ENCODE data around the gene WNK1. TPM values are rescaled to one million over a fixed set of nuclear protein-coding genes. Genes with fewer than 3 reads are reported as not detected.

The WNK1 gene
- total RNA-seq, 2 donors from 2014 or later = 150 to 252 TPM

DNA sequence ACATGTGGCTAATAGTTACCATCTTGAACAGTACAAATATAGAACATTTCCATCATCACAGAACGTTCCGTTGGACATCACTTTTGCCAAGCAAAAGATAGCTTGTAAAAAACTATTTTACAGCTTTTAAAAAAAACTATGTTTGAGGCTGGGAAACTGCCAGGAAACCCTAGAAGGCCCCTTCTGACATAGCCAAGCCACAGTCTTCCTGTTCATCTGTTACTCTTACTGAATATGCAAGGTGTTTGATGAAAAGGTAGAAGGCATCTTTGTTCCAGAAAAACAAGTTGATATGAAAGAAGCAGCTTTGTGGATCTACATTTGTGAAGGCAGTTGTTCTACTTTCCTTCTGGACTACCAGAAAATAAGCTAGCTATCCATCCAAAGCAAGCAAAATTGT is 23.6 kb upstream of the WNK1 start:
- ATAC-seq (replicated peaks) = peak; percentile 37
- Mint-ChIP-seq H3K4me1 (peaks cover 21% of the 10 kb centered on the region), H3K9me3 (peaks cover 8% of the 10 kb centered on the region), H3K4me3 (no peak overlapping the region), H3K27ac (no peak overlapping the region), H3K36me3 (ENCODE audit: low read depth) (no peaks in the 10 kb centered on the region), H3K27me3 (no peaks in the 10 kb centered on the region)

DNA sequence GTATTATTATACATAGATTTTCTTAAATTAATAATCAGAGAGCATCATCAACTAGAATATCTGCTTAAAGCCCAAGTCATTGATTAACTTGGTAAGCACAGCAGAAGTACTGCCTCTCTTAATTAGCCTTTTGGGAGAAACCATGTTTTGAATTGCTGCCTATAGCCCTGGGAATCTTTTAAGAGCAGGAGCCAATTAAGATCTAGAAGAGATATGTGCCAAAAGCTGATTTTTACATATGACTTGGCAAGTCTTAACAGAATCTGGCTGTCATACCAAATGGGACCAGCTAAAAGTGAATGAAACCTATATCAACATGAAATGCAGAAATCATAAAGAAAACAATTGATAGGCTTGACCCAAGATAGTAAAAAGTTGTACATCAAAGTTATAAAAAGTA is 23.2 kb upstream of the WNK1 start:
- no peak for ATAC-seq (replicated peaks)
- Mint-ChIP-seq H3K9me3 (peaks cover 8% of the 10 kb centered on the region), H3K27me3 (no peaks in the 10 kb centered on the region), H3K4me1 (peaks cover 17% of the 10 kb centered on the region), H3K36me3 (ENCODE audit: low read depth) (no peaks in the 10 kb centered on the region), H3K4me3 (no peak overlapping the region), H3K27ac (peak overlapping the region; percentile 58)

DNA sequence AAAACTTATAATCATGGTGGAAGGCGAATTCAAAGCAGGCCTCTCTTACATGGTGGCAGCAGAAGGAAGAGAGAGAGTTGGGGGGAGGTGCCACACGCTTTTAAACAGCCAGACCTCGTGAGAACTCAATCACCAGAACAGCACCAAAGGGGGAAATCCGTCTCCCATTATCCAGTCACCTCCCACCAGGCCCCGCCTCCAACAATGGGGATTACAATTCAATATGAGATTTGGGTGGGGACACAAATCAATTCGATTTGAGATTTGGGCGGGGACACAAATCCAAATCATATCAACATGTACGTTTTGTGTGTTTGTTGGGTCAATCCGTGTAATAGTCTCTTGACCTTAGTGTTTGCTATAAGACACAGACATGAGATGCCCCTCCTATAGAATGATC is 21.8 kb upstream of the WNK1 start:
- Mint-ChIP-seq H3K4me3 (no peak overlapping the region), H3K4me1 (peaks cover 12% of the 10 kb centered on the region), H3K27me3 (no peaks in the 10 kb centered on the region), H3K27ac (no peak overlapping the region), H3K36me3 (ENCODE audit: low read depth) (no peaks in the 10 kb centered on the region), H3K9me3 (peaks cover 8% of the 10 kb centered on the region)
- no peak for ATAC-seq (replicated peaks)

DNA sequence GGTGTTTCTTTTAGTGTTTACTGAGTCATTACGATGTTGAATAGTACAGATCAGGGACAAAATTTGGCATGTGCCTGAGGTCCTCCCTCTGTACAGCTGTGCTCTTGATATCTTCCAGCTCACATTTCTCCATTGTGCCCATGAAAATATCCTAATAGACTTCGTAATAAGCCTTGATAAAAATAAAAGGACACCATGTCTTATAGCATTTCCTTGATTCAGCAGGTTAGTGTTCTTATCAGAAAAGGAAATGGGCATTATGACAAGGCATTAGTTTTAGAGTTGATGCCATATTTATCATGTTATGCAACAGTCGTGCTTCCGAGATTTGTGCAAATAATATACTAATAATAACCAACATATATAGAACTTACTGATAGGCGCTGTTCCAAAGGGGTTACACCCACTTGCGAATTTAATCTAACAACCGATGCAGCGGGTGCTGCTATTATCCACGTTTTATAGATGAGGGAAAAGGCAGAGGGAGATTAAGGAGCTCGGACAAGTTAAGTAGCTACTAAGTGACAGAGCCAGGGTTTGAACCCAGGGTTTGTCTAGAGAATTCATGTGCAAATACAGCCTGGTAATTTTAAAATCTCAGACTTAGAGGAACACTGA is 15.1 kb upstream of the WNK1 start:
- no peaks in the 10 kb centered on the region for H3K27me3 Mint-ChIP-seq
- no peaks in the 10 kb centered on the region for H3K36me3 Mint-ChIP-seq (ENCODE audit: low read depth)
- H3K9me3 Mint-ChIP-seq = no peaks in the 10 kb centered on the region
- H3K27ac Mint-ChIP-seq = no peak overlapping the region
- H3K4me1 Mint-ChIP-seq = no peaks in the 10 kb centered on the region
- no peak for ATAC-seq (replicated peaks)
- H3K4me3 Mint-ChIP-seq = no peak overlapping the region

- Mint-ChIP-seq H3K9me3 (no peaks in the 10 kb centered on the region), H3K4me1 (peaks cover 7% of the 10 kb centered on the region), H3K27me3 (no peaks in the 10 kb centered on the region), H3K36me3 (ENCODE audit: low read depth) (peaks cover 6% of the 10 kb centered on the region), H3K4me3 (no peak overlapping the region), H3K27ac (no peak overlapping the region)
- ATAC-seq (replicated peaks) = no peak
Measured at GRCh38 chr12:738712-739111, 13.7 kb upstream of the WNK1 start.

GRCh38 chr12:739349-739748 is 13.0 kb upstream of the WNK1 start:
- peaks cover 6% of the 10 kb centered on the region for H3K36me3 Mint-ChIP-seq (ENCODE audit: low read depth)
- no peak overlapping the region for H3K4me3 Mint-ChIP-seq
- no peak for ATAC-seq (replicated peaks)
- no peak overlapping the region for H3K27ac Mint-ChIP-seq
- peaks cover 13% of the 10 kb centered on the region for H3K4me1 Mint-ChIP-seq
- H3K27me3 Mint-ChIP-seq = no peaks in the 10 kb centered on the region
- no peaks in the 10 kb centered on the region for H3K9me3 Mint-ChIP-seq

GRCh38 chr12:740921-741320 is 11.5 kb upstream of the WNK1 start:
- H3K9me3 Mint-ChIP-seq = no peaks in the 10 kb centered on the region
- H3K27me3 Mint-ChIP-seq = no peaks in the 10 kb centered on the region
- peaks cover 13% of the 10 kb centered on the region for H3K4me1 Mint-ChIP-seq
- no peak overlapping the region for H3K27ac Mint-ChIP-seq
- peaks cover 6% of the 10 kb centered on the region for H3K36me3 Mint-ChIP-seq (ENCODE audit: low read depth)
- H3K4me3 Mint-ChIP-seq = no peak overlapping the region
- no peak for ATAC-seq (replicated peaks)

- Mint-ChIP-seq H3K36me3 (ENCODE audit: low read depth) (peaks cover 16% of the 10 kb centered on the region), H3K9me3 (no peaks in the 10 kb centered on the region), H3K27ac (no peak overlapping the region), H3K27me3 (no peaks in the 10 kb centered on the region), H3K4me1 (peaks cover 8% of the 10 kb centered on the region), H3K4me3 (no peak overlapping the region)
- ATAC-seq (replicated peaks) = no peak
Measured at GRCh38 chr12:749751-750270, 2.6 kb upstream of the WNK1 start.

GRCh38 chr12:750366-751191 is 1.8 kb upstream of the WNK1 start:
- no peak overlapping the region for H3K4me3 Mint-ChIP-seq
- peaks cover 8% of the 10 kb centered on the region for H3K4me1 Mint-ChIP-seq
- H3K9me3 Mint-ChIP-seq = no peaks in the 10 kb centered on the region
- no peaks in the 10 kb centered on the region for H3K27me3 Mint-ChIP-seq
- ATAC-seq (replicated peaks) = no peak
- H3K36me3 Mint-ChIP-seq (ENCODE audit: low read depth) = peaks cover 24% of the 10 kb centered on the region
- H3K27ac Mint-ChIP-seq = no peak overlapping the region

- no peak overlapping the region for H3K27ac Mint-ChIP-seq
- peaks cover 10% of the 10 kb centered on the region for H3K4me1 Mint-ChIP-seq
- ATAC-seq (replicated peaks) = peak; percentile 57
- H3K4me3 Mint-ChIP-seq = no peak overlapping the region
- no peaks in the 10 kb centered on the region for H3K27me3 Mint-ChIP-seq
- no peaks in the 10 kb centered on the region for H3K9me3 Mint-ChIP-seq
- peaks cover 32% of the 10 kb centered on the region for H3K36me3 Mint-ChIP-seq (ENCODE audit: low read depth)
Measured at GRCh38 chr12:751192-751998, 984 bp upstream of the WNK1 start.

GRCh38 chr12:752695-753610 is 574 bp downstream of the WNK1 start:
- Mint-ChIP-seq H3K27me3 (no peaks in the 10 kb centered on the region), H3K36me3 (ENCODE audit: low read depth) (peaks cover 38% of the 10 kb centered on the region), H3K27ac (peak overlapping the region; percentile 93), H3K4me1 (peaks cover 16% of the 10 kb centered on the region), H3K9me3 (no peaks in the 10 kb centered on the region), H3K4me3 (peak overlapping the region; percentile 96)
- ATAC-seq (replicated peaks) = peak; percentile 23

GRCh38 chr12:753611-754472 is 1.5 kb downstream of the WNK1 start:
- H3K9me3 Mint-ChIP-seq = no peaks in the 10 kb centered on the region
- H3K4me1 Mint-ChIP-seq = peaks cover 16% of the 10 kb centered on the region
- peaks cover 43% of the 10 kb centered on the region for H3K36me3 Mint-ChIP-seq (ENCODE audit: low read depth)
- peak; percentile 9 for ATAC-seq (replicated peaks)
- no peaks in the 10 kb centered on the region for H3K27me3 Mint-ChIP-seq
- H3K4me3 Mint-ChIP-seq = peak overlapping the region; percentile 96
- H3K27ac Mint-ChIP-seq = peak overlapping the region; percentile 93

GRCh38 chr12:754473-754820 is 2.1 kb downstream of the WNK1 start:
- Mint-ChIP-seq H3K27me3 (no peaks in the 10 kb centered on the region), H3K36me3 (ENCODE audit: low read depth) (peaks cover 47% of the 10 kb centered on the region)

More at GRCh38 chr12:754473-754820, 2.1 kb downstream of the WNK1 start:
- Mint-ChIP-seq H3K9me3 (no peaks in the 10 kb centered on the region), H3K27ac (peak overlapping the region; percentile 93), H3K4me3 (peak overlapping the region; percentile 96), H3K4me1 (peaks cover 16% of the 10 kb centered on the region)
- ATAC-seq (replicated peaks) = no peak

All from activated T-helper 17 cell treated with anti-CD3 and anti-CD28 coated beads, Interleukin-2, amount 50 U/mL, for 72 hours (primary cell).